Measurements from ENCODE around the gene SPC24. TPM values are rescaled to one million over a fixed set of nuclear protein-coding genes. Genes with fewer than 3 reads are reported as not detected.
A peak's percentile ranks its signal among the peaks of the same experiment; 100 is the strongest.
"Not testable (repeated sequence)": the region's sequence is repeated elsewhere in the genome, so short reads cannot be mapped to it uniquely, and the experiment has no call there.

The SPC24 gene
- total RNA-seq, 1 donor from 2014 or later, result 8.3 TPM

- Mint-ChIP-seq H3K27me3 (ENCODE audit: low read depth) (no peaks in the 10 kb centered on the region), H3K4me1 (ENCODE audit: low read depth) (peaks cover 38% of the 10 kb centered on the region), H3K9me3 (ENCODE audit: low read depth) (no peaks in the 10 kb centered on the region), H3K36me3 (ENCODE audit: low read depth) (peaks cover 2% of the 10 kb centered on the region), H3K4me3 (ENCODE audit: unreplicated experiment) (no peak overlapping the region), H3K27ac (ENCODE audit: unreplicated experiment) (peak overlapping the region; percentile 17)
- no peak for TF ChIP-seq CTCF (IDR thresholded peaks at IDR 0.05)
- DNase-seq (ENCODE audit: low spot score), result no peak
Observed at GRCh38 chr19:11145536-11145924, 10.1 kb downstream of the SPC24 start.

DNA sequence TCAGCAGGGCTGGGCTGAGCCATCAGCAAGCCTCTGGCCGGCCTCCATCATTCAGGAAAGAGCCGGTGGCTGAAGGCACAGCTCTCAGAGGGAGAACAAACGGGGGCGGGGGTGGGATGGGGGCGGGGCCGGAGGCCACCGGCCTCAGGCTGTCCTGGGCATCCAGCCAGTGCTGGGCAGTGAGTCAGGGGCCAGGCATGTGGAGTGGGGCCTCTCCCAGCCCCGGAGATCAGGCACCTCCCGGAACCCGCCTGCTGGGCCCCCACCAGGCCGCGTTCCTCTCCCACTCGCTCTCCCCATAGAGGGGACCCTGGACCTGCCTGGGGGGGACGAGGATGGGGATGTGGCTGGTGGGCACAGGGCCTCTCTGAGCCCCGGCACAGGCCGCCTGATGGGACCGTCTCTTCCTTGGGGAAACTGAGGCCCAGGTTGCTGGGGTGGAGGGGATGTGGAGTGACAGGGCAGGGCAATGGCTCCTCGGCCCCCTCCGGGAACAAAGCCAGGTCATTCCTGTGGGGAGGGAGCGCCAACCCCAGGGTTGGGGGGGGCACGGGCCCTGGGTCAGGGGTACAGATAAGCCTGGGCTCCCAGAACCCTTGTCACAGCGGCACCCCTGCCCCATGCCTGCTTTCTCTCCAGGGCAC lies 12.9 kb downstream of the SPC24 start:
- Mint-ChIP-seq H3K27me3 (ENCODE audit: low read depth) (no peaks in the 10 kb centered on the region), H3K9me3 (ENCODE audit: low read depth) (no peaks in the 10 kb centered on the region), H3K4me1 (ENCODE audit: low read depth) (peaks cover 58% of the 10 kb centered on the region), H3K27ac (ENCODE audit: unreplicated experiment) (peak overlapping the region; percentile 94), H3K4me3 (ENCODE audit: unreplicated experiment) (peak overlapping the region; percentile 31), H3K36me3 (ENCODE audit: low read depth) (peaks cover 2% of the 10 kb centered on the region)
- peak; percentile 13 for TF ChIP-seq CTCF (IDR thresholded peaks at IDR 0.05)
- DNase-seq (ENCODE audit: low spot score), result peak; percentile 97

GRCh38 chr19:11141937-11142527 lies 13.6 kb downstream of the SPC24 start:
- no peak overlapping the region for H3K4me3 Mint-ChIP-seq (ENCODE audit: unreplicated experiment)
- H3K27me3 Mint-ChIP-seq (ENCODE audit: low read depth), result no peaks in the 10 kb centered on the region
- no peaks in the 10 kb centered on the region for H3K9me3 Mint-ChIP-seq (ENCODE audit: low read depth)
- peaks cover 64% of the 10 kb centered on the region for H3K4me1 Mint-ChIP-seq (ENCODE audit: low read depth)
- TF ChIP-seq CTCF (IDR thresholded peaks at IDR 0.05), result peak; percentile 39
- no peak for DNase-seq (ENCODE audit: low spot score)
- peaks cover 2% of the 10 kb centered on the region for H3K36me3 Mint-ChIP-seq (ENCODE audit: low read depth)
- peak overlapping the region; percentile 69 for H3K27ac Mint-ChIP-seq (ENCODE audit: unreplicated experiment)

DNA sequence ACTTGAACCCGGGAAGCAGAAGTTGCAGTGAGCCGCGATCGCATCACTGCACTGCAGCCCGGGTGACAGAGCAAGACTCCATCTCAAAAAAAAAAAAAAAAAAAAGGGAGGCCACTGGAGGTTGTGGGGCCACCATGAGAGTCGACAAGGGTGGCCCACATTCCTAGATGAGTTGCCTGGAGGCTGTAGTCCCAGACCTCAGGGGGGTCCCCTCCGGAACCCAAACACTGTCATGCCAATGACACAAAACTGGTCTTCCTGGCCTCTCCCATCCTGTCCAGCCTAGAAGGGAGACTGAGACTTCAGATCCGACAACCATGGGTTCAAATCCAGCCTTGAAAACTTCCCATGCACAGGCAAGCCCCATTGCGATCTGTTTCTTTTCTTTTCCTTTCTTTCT lies 14.7 kb downstream of the SPC24 start:
- no peak for DNase-seq (ENCODE audit: low spot score)
- no peaks in the 10 kb centered on the region for H3K9me3 Mint-ChIP-seq (ENCODE audit: low read depth)
- H3K36me3 Mint-ChIP-seq (ENCODE audit: low read depth), result no peaks in the 10 kb centered on the region
- no peak overlapping the region for H3K27ac Mint-ChIP-seq (ENCODE audit: unreplicated experiment)
- H3K4me1 Mint-ChIP-seq (ENCODE audit: low read depth), result peaks cover 72% of the 10 kb centered on the region
- no peaks in the 10 kb centered on the region for H3K27me3 Mint-ChIP-seq (ENCODE audit: low read depth)
- H3K4me3 Mint-ChIP-seq (ENCODE audit: unreplicated experiment), result no peak overlapping the region
- TF ChIP-seq CTCF (IDR thresholded peaks at IDR 0.05), result no peak

- H3K9me3 Mint-ChIP-seq (ENCODE audit: low read depth); H3K4me3 Mint-ChIP-seq (ENCODE audit: unreplicated experiment); DNase-seq (ENCODE audit: low spot score); H3K27me3 Mint-ChIP-seq (ENCODE audit: low read depth); H3K36me3 Mint-ChIP-seq (ENCODE audit: low read depth): not testable (repeated sequence)
- peaks cover 68% of the 10 kb centered on the region for H3K4me1 Mint-ChIP-seq (ENCODE audit: low read depth)
- peak overlapping the region; percentile 98 for H3K27ac Mint-ChIP-seq (ENCODE audit: unreplicated experiment)
Observed at GRCh38 chr19:11140023-11140538, 15.5 kb downstream of the SPC24 start.
